ENCODE data around the gene WNK4.

Gene WNK4

GRCh38 chr17:42797067-42798007, 16.9 kb downstream of the WNK4 start:
- no peak for FAIRE-seq

- no peak for FAIRE-seq
These were observed 17.6 kb downstream of the WNK4 start for GRCh38 chr17:42798011-42798382.

- FAIRE-seq: peak; percentile 44
These were observed 18.3 kb downstream of the WNK4 start, which contains the start of the genes CNTD1 and COA3 for GRCh38 chr17:42798383-42799380. Gene CNTD1 (plus strand): TSS chr17:42798861. CDS start chr17:42799068, 207 bp downstream. Gene COA3 (minus strand): TSS chr17:42798704. CDS start chr17:42798681, 23 bp downstream.

- no peak for FAIRE-seq
These were observed 22.9 kb downstream of the WNK4 start for GRCh38 chr17:42803074-42803883.

GRCh38 chr17:42804918-42805367, 24.5 kb downstream of the WNK4 start:
- no peak for FAIRE-seq

GRCh38 chr17:42806249-42806648, 25.8 kb downstream of the WNK4 start:
- no peak for FAIRE-seq

GRCh38 chr17:42809250-42809649, 28.8 kb downstream of the WNK4 start:
- FAIRE-seq: no peak

GRCh38 chr17:42814633-42815399, 34.4 kb downstream of the WNK4 start:
- no peak for FAIRE-seq

GRCh38 chr17:42817866-42818265, 37.5 kb downstream of the WNK4 start:
- no peak for FAIRE-seq

GRCh38 chr17:42818379-42818778, 38.0 kb downstream of the WNK4 start:
- no peak for FAIRE-seq

GRCh38 chr17:42819939-42820535, 39.6 kb downstream of the WNK4 start:
- no peak for FAIRE-seq

GRCh38 chr17:42821176-42821575, 40.8 kb downstream of the WNK4 start:
- FAIRE-seq: no peak

- FAIRE-seq: no peak
These were observed 47.1 kb downstream of the WNK4 start for GRCh38 chr17:42827472-42827871.

GRCh38 chr17:42830971-42831370, 50.6 kb downstream of the WNK4 start:
- no peak for FAIRE-seq

- no peak for FAIRE-seq
These were observed 52.0 kb downstream of the WNK4 start for GRCh38 chr17:42832213-42832933.

GRCh38 chr17:42832934-42833766, 52.7 kb downstream of the WNK4 start, which contains the start of gene PSME3:
Gene PSME3 (plus strand): TSS chr17:42833397. CDS start chr17:42833632, 235 bp downstream.
- peak; percentile 34 for FAIRE-seq

- FAIRE-seq: no peak
These were observed 53.5 kb downstream of the WNK4 start for GRCh38 chr17:42833767-42834422.

- no peak for FAIRE-seq
These were observed 55.3 kb downstream of the WNK4 start for GRCh38 chr17:42835732-42836131.
